Smooth muscle cell (in vitro differentiated cells): ENCODE results near the gene NPR3. TPM values are rescaled to one million over a fixed set of nuclear protein-coding genes. Genes with fewer than 3 reads are reported as not detected.

Source experiments
- DNase-seq: peaks from one replicate; lab custom pipeline; 2025; ENCODE audit not compliant: unreplicated experiment; lab: John Stamatoyannopoulos, UW
- H2AFZ ChIP-seq: fragments of 200-600 bp; sonication (generic); 2 replicates; pipeline ENCODE4 v1.6.0; 2016; ENCODE audit warnings: antibody characterized with exemption, low read depth, mild to moderate bottlenecking
- H3F3A ChIP-seq: fragments of 200-600 bp; sonication (generic); 2 replicates; pipeline ENCODE4 v1.6.0; 2017; ENCODE audit warnings: antibody characterized with exemption, low read depth
- H3K27ac ChIP-seq: fragments of 200-600 bp; sonication (generic); 2 replicates; pipeline ENCODE4 v1.5.1; 2016; ENCODE audit warnings: low read depth, mild to moderate bottlenecking
- H3K27me3 ChIP-seq: fragments of 200-600 bp; sonication (generic); 2 replicates; pipeline ENCODE4 v1.6.1; 2016; ENCODE audit warnings: low read depth, mild to moderate bottlenecking
- H3K36me3 ChIP-seq: fragments of 200-600 bp; sonication (generic); 2 replicates; pipeline ENCODE4 v1.5.1; 2016; ENCODE audit warnings: low read depth
- H3K4me1 ChIP-seq: fragments of 200-600 bp; sonication (generic); 2 replicates; pipeline ENCODE4 v1.5.1; 2016; ENCODE audit warnings: low read depth
- H3K4me2 ChIP-seq: fragments of 200-600 bp; sonication (generic); 2 replicates; pipeline ENCODE4 v1.6.0; 2016; ENCODE audit warnings: mild to moderate bottlenecking
- H3K4me3 ChIP-seq: fragments of 200-600 bp; sonication (generic); 2 replicates; pipeline ENCODE4 v1.5.1; 2016; ENCODE audit warnings: mild to moderate bottlenecking
- H3K79me2 ChIP-seq: fragments of 200-600 bp; sonication (generic); 2 replicates; pipeline ENCODE4 v1.6.0; 2016; ENCODE audit warnings: low read depth, mild to moderate bottlenecking
- H3K9ac ChIP-seq: fragments of 200-600 bp; sonication (generic); 2 replicates; pipeline ENCODE4 v1.6.0; 2016; ENCODE audit warnings: low read depth
- H3K9me3 ChIP-seq: fragments of 200-600 bp; sonication (generic); replicated peaks from 2 replicates; pipeline ENCODE4 v1.5.1; 2016; ENCODE audit warnings: low read depth
- H4K20me1 ChIP-seq: fragments of 200-600 bp; sonication (generic); 2 replicates; pipeline ENCODE4 v1.6.0; 2016; ENCODE audit warnings: low read depth
- WGBS: methylation state at CpG from one replicate; pipeline ENCODE4 v1.1.7; 2016; ENCODE audit warnings: low lambda C conversion rate; 5-methylcytosine and 5-hydroxymethylcytosine counted together
- polyA plus RNA-seq: library from polyadenylated mRNA; unstranded; fragments of >200 nt; fragmentation: Nextera tagmentation; extraction: Ambion mirVana; gene quantifications from 2 replicates; pipeline ENCODE4 v1.2.1, GENCODE V29; 2016
- total RNA-seq: library from RNA; depleted of rRNA; stranded (reverse); fragments of >200 nt; gene quantifications from 2 replicates; pipeline ENCODE4 v1.2.3, GENCODE V29; 2014
- TF ChIP-seq, protein P1 (sequence below): fragments of 200-600 bp; sonication (generic); IDR thresholded peaks from 2 replicates; pipeline ENCODE4 v1.5.1; 2017; ENCODE audit warnings: borderline replicate concordance, mild to moderate bottlenecking, antibody characterized with exemption; ENCODE audit not compliant: insufficient read depth, poor library complexity, severe bottlenecking

The NPR3 gene
- total and polyA plus RNA-seq, 2 experiments from 2014 or later = 2.5 to 5.4 TPM

DNA sequence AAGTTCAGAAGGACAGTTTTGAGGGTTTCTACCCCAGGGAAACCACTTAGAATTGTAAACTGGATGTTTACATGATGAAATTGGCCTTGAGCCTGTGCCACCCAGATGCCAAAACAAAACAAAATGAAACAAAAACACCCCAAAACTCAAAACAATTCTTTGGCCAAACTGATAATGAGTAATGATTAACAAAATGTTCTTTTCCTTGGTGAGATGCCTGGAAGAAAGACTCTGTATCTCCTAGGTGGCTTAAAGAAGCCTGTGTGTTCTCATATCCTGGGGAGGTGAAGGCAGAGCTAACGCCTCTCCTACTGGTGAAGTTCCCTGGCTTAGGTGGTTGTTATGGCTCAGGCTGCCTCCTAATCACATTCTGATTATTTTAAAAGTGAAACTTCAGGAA, 120.5 kb downstream of the NPR3 start:
- TF ChIP-seq, protein P1, sequence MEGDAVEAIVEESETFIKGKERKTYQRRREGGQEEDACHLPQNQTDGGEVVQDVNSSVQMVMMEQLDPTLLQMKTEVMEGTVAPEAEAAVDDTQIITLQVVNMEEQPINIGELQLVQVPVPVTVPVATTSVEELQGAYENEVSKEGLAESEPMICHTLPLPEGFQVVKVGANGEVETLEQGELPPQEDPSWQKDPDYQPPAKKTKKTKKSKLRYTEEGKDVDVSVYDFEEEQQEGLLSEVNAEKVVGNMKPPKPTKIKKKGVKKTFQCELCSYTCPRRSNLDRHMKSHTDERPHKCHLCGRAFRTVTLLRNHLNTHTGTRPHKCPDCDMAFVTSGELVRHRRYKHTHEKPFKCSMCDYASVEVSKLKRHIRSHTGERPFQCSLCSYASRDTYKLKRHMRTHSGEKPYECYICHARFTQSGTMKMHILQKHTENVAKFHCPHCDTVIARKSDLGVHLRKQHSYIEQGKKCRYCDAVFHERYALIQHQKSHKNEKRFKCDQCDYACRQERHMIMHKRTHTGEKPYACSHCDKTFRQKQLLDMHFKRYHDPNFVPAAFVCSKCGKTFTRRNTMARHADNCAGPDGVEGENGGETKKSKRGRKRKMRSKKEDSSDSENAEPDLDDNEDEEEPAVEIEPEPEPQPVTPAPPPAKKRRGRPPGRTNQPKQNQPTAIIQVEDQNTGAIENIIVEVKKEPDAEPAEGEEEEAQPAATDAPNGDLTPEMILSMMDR = no peak
- Histone ChIP-seq H3F3A (no peaks in the 10 kb centered on the region), H3K27me3 (no peaks in the 10 kb centered on the region), H3K9me3 (no peaks in the 10 kb centered on the region), H3K79me2 (no peaks in the 10 kb centered on the region), H3K36me3 (no peaks in the 10 kb centered on the region), H2AFZ (no peak overlapping the region), H3K4me2 (no peak overlapping the region), H3K4me1 (no peaks in the 10 kb centered on the region), H3K27ac (no peak overlapping the region), H3K9ac (no peak overlapping the region), H4K20me1 (no peaks in the 10 kb centered on the region), H3K4me3 (no peak overlapping the region)
- no peak for DNase-seq
- 94% methylated on average over 1 of the region's 1 CpG for WGBS

DNA sequence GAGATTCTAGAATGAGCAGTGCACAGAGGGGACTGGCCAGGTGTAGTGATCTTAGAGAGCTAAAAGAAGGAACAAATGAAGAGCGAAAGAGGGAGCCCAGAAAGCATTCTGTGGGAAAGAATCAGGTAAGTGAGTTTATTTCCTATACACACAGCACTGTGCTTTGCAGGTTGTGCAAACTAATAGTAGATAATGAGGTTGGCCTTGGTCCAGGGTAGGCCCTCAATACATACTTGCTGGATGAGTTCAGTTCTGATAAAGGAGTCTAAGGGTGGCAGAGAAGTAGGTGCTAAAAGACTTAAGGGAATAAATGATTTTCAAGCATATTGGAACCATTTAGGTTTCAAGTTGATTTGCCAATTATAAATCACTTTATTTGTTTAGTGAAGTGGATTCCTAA, 122.0 kb downstream of the NPR3 start:
- H4K20me1 ChIP-seq = no peaks in the 10 kb centered on the region
- no peak overlapping the region for H2AFZ ChIP-seq
- H3K9ac ChIP-seq = no peak overlapping the region
- TF ChIP-seq, protein P1 = no peak
- no peaks in the 10 kb centered on the region for H3K36me3 ChIP-seq
- no peak overlapping the region for H3K4me3 ChIP-seq
- no peaks in the 10 kb centered on the region for H3K79me2 ChIP-seq
- H3K27me3 ChIP-seq = no peaks in the 10 kb centered on the region
- no peaks in the 10 kb centered on the region for H3K4me1 ChIP-seq
- no peak overlapping the region for H3K27ac ChIP-seq
- DNase-seq = no peak
- 89% methylated on average over 1 of the region's 1 CpG for WGBS
- H3F3A ChIP-seq = no peaks in the 10 kb centered on the region
- no peaks in the 10 kb centered on the region for H3K9me3 ChIP-seq
- H3K4me2 ChIP-seq = no peak overlapping the region

DNA sequence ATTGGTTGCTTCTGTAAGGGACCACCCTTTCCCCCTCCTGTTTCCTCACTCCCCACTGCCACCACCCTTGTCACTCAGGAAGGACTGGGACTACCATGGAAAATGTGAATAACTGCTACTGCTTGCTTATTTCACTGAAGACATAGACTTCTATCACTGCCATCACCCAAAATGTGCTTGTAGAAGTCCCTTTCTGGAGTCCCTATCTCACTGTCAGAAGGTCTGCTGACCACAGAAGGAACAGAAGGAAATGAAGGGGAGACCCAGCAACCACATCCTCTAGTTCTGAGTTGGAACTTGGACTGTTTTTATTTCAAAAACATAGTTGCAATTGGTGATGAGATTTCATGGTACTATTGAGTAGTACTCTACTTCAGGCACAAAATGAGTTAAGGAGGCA, 122.5 kb downstream of the NPR3 start:
- TF ChIP-seq, protein P1 = no peak
- H3F3A ChIP-seq = no peaks in the 10 kb centered on the region
- no peaks in the 10 kb centered on the region for H3K9me3 ChIP-seq
- H3K4me2 ChIP-seq = no peak overlapping the region
- no peaks in the 10 kb centered on the region for H4K20me1 ChIP-seq
- H3K36me3 ChIP-seq = no peaks in the 10 kb centered on the region
- no peak overlapping the region for H3K27ac ChIP-seq
- H3K9ac ChIP-seq = no peak overlapping the region
- no peak overlapping the region for H2AFZ ChIP-seq
- DNase-seq = no peak
- no peaks in the 10 kb centered on the region for H3K4me1 ChIP-seq
- H3K27me3 ChIP-seq = no peaks in the 10 kb centered on the region
- H3K79me2 ChIP-seq = no peaks in the 10 kb centered on the region
- H3K4me3 ChIP-seq = no peak overlapping the region

DNA sequence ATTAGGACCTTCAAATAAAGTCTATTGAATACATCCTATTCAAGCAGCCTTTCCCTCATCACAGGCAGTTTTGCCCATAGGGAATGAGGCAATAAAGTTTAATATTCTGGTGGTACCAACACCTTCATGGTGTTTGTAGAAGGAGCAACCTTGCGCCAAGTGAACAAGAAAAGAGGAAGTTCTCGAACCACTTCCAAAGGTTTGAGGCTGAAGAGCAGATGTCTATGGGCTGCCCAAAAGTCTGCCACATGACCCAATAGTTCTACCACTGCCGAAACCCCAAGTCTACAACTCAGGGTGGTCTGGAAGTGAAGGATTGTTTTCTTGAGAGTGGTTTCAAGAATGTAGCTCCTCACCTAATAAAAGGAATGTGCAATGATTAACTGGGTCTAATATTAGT, 123.1 kb downstream of the NPR3 start:
- Histone ChIP-seq H3K4me1 (no peaks in the 10 kb centered on the region), H3F3A (no peaks in the 10 kb centered on the region), H3K4me3 (no peak overlapping the region), H3K4me2 (no peak overlapping the region), H3K79me2 (no peaks in the 10 kb centered on the region), H3K36me3 (no peaks in the 10 kb centered on the region), H3K9me3 (no peaks in the 10 kb centered on the region), H3K27ac (no peak overlapping the region), H2AFZ (no peak overlapping the region), H3K27me3 (no peaks in the 10 kb centered on the region), H4K20me1 (no peaks in the 10 kb centered on the region), H3K9ac (no peak overlapping the region)
- DNase-seq = no peak
- WGBS = 96% methylated on average over 3 of the region's 3 CpGs
- TF ChIP-seq, protein P1 = no peak
